Cardiac fibroblast (primary cell): ENCODE results near the gene NR4A1.

Source experiments
- DNase-seq, 2 donors: peaks; one replicate each; pipeline versions ENCODE4 v3.0.0 to v3.0.0-alpha.2; 2010; ENCODE audit warnings: low read depth in 2 of 2
- H3K4me3 ChIP-seq, 2 donors: replicated peaks in 1 of 2; 1 replicate in 1 of 2; 2 replicates in 1 of 2; pipeline ENCODE4 v1.5.1; 2011; ENCODE audit warnings: low read depth in 2 of 2, low read length in 2 of 2, mild to moderate bottlenecking in 2 of 2, moderate library complexity in 1 of 2
- TF ChIP-seq, protein P1 (sequence below): IDR thresholded peaks from one replicate; pipeline ENCODE4 v1.5.1; 2011; ENCODE audit warnings: low read depth, mild to moderate bottlenecking, low read length, inconsistent platforms

The NR4A1 gene

DNA sequence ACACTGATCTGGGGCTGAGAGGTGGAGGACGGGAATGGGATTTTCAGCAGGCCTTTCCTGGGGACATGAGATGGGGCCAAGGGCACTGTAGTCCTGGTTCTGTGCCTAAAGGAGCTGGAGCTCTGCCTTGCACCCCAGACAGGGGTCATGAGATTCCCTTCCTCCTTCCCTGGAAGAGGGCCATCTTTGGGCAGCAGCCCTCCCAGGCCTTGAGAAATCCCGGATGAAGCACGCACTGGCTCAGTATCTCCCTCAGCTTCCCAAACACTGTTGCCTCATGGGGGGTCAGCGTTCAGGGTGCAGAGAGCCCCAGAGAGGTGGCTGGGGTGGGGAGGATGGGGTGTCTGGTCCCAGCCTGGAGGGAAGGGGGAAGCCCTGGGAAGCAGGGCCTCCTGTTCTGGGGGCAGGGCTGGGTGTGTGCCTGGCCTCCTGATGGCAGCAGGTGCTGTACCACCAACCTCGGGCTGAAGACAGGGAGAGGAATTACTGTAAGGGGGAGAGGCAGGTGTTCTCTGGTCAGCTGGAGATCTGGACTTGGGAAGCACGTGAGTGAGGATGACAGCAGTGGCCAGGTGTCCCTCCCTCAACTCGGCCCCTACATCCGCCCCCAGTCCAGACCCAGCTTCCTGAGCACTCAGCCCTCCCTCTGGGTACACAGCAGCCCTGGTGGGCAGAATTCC, 8.4 kb upstream of the NR4A1 start:
- no peak for DNase-seq
- TF ChIP-seq, protein P1, sequence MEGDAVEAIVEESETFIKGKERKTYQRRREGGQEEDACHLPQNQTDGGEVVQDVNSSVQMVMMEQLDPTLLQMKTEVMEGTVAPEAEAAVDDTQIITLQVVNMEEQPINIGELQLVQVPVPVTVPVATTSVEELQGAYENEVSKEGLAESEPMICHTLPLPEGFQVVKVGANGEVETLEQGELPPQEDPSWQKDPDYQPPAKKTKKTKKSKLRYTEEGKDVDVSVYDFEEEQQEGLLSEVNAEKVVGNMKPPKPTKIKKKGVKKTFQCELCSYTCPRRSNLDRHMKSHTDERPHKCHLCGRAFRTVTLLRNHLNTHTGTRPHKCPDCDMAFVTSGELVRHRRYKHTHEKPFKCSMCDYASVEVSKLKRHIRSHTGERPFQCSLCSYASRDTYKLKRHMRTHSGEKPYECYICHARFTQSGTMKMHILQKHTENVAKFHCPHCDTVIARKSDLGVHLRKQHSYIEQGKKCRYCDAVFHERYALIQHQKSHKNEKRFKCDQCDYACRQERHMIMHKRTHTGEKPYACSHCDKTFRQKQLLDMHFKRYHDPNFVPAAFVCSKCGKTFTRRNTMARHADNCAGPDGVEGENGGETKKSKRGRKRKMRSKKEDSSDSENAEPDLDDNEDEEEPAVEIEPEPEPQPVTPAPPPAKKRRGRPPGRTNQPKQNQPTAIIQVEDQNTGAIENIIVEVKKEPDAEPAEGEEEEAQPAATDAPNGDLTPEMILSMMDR, result no peak
- H3K4me3 ChIP-seq, result no peak overlapping the region

DNA sequence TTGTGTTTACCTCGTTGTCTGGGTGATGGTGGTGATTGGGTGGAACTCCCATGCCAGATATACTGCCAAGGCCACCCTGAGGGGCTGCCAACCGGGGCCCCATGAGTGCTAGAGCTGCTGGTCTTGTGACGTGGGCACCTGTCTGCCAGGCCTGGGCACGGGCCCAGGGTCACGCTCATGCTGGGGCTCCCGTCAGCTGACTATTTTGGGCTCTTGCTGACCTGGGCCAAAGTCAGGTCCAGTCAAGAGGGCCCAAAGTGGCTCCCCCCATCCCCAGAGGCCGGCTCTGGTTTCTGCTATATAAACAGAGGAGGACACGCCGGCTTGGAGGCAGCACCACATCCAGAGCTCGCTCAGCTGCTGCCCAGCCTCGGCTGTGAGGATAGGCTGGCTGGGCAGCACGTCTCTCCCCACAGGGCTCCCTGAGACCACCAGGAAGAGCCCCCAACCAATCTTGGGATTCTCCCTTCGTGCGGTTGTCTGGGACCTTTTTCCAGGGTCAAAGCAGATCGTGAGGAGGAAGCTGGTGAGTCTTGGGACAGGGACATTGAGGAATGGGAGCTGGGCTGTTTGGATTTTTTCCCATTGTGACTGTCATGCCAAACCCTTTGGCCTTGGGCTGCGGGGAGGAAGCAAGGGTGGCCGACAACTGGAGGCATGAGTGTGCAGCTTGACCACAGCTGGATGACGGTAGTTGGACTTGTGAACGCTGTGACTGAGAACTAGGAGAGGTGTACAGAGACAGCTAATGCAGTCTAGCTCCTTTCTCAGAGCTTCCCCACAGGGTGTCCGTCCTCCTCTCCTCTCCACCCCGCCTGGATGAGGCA, 7.6 kb upstream of the NR4A1 start:
- peak in 1 of 2 donors; percentile 69 for DNase-seq
- TF ChIP-seq, protein P1, result no peak
- H3K4me3 ChIP-seq, result no peak overlapping the region

DNA sequence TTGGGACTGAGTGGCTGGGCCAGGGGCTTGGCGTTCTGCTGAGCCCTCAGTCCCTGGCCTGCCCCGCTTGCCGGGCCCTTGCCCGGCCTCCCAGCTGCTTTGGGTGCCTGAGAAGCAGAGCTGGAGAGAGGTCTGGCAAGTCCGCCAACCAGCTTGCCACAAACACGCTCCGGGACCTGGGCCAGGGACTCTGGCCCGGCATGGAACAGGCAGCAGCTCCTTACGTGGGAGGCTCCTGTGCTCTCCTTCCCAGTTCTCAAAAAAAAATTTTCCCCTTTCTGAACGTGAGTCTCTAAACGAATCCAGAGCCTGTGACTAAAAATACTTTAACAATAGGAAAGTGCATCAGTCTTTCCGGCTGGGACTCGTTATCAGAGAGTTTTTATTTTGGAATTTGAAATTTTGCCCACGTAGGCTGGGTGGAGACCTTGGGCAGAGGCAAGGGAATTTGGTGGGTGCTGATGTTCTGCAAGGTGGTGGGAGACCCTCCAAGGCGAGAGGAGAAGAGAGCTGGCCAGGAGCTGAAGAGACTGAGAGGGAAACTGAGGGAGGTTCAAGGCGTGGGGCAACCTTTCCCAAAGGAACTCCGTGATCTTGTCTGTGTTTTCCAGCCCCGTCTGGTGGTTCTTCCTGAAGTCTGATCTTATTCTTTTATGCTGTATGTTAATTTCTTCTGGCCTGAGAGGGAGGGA, 6.8 kb upstream of the NR4A1 start:
- TF ChIP-seq, protein P1, result no peak
- H3K4me3 ChIP-seq, result no peak overlapping the region
- peak; percentile 91 to 99 for DNase-seq

DNA sequence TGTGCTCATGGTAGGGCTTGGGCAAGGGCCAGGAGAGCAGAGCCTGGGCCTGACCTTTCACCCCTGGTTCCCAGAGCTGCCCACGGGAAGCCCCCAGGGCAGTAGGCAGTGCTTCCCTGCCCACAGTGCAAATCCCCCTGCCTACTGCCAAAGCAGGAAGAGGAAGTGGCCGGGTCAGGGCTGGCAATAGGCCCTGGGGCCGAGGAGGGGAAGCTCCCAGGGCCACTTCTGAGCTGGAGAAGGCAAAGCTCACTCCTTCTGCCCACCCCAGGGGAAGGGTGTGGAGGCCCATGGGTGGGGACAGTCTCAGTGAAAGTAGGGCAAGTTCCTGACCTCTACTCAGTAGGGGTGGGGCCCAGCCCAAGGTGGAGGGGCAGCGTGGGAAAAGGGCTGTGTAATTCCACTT, 5.4 kb upstream of the NR4A1 start:
- DNase-seq, result peak in 1 of 2 donors; percentile 63
- TF ChIP-seq, protein P1, result no peak
- H3K4me3 ChIP-seq, result no peak overlapping the region

DNA sequence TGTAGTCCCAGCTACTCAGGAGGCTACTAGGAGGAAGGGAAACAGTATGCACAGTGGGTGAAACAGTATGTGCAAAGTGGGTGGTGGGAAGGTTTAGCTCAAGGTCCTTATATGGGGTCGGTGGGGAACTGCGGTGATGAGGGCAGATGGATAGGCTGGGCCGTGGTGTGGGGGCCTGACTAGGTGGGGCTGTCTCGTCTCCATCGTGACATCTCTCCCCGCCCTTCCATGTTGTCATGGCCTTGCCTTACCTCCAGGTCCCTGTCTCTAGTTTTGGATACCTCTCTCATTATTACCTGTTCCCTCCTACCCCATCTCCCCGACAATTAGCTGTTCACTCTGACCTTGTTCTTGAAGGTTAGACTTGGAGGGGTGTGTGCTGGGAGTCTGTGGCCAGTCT, 4.4 kb upstream of the NR4A1 start:
- no peak overlapping the region for H3K4me3 ChIP-seq
- TF ChIP-seq, protein P1, result no peak
- DNase-seq, result no peak

DNA sequence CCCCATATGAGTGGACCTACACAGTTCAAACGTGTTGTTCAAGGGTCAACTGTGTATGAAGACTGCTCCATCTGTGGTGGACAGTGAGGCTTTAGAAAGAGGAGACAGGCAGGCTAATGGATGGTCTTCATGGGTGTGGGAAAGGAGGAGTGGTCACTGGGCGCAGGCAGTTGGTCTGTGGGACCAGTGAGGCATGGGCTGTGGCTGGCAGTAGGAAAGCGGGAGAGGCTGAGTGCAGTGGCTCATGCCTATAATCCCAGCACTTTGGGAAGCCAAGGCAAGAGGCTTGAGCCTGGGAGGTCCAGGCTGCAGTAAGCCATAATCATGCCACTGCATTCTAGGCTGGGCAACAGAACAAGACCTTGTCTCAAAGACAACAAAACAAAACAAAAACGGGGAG, 2.0 kb upstream of the NR4A1 start:
- no peak for DNase-seq

More for the DNA sequence above, 2.0 kb upstream of the NR4A1 start:
- TF ChIP-seq, protein P1, result no peak
- H3K4me3 ChIP-seq, result no peak overlapping the region
